GM12801 (cell line): ENCODE data around the gene CEP57L1.

Experiments used
- CTCF ChIP-seq: IDR thresholded peaks from one replicate; pipeline ENCODE4 v1.5.1; 2011; ENCODE audit warnings: control low read depth; ENCODE audit not compliant: insufficient read length; ENCODE audit errors: extremely low read depth

Gene CEP57L1

GRCh38 chr6:109179507-109179906 is 84.2 kb downstream of the CEP57L1 start:
- TF ChIP-seq CTCF, result no peak

- TF ChIP-seq CTCF, result no peak
These were observed 87.3 kb downstream of the CEP57L1 start for GRCh38 chr6:109182578-109182977.

- no peak for TF ChIP-seq CTCF
These were observed 87.9 kb downstream of the CEP57L1 start for GRCh38 chr6:109183109-109183650.

GRCh38 chr6:109184638-109185037 is 89.3 kb downstream of the CEP57L1 start:
- no peak for TF ChIP-seq CTCF

GRCh38 chr6:109186012-109186411 is 90.7 kb downstream of the CEP57L1 start:
- no peak for TF ChIP-seq CTCF

- TF ChIP-seq CTCF, result peak; percentile 67
These were observed 92.2 kb downstream of the CEP57L1 start for GRCh38 chr6:109187399-109188114.

- no peak for TF ChIP-seq CTCF
These were observed 92.8 kb downstream of the CEP57L1 start for GRCh38 chr6:109188115-109188411.
